Subcutaneous abdominal adipose tissue (tissue), 5 donors: ENCODE data around the gene CMTM8.
A peak's percentile ranks its signal among the peaks of the same experiment; 100 is the strongest.

ENCODE experiments used
- H3K27ac ChIP-seq: one replicate; pipeline ENCODE4 v1.7.0; 2013; ENCODE audit warnings: low read depth, mild to moderate bottlenecking, inconsistent platforms, low read length, moderate library complexity
- H3K27me3 ChIP-seq, 5 donors: one replicate each; pipeline ENCODE4 v1.7.0; 2013; ENCODE audit warnings: low read length in 5 of 5, inconsistent platforms in 1 of 5; ENCODE audit not compliant: control insufficient read depth in 5 of 5, insufficient read depth in 4 of 5
- H3K36me3 ChIP-seq, 5 donors: one replicate each; pipeline ENCODE4 v1.7.0; 2013; ENCODE audit warnings: low read length in 5 of 5; ENCODE audit not compliant: control insufficient read depth in 5 of 5, insufficient read depth in 5 of 5
- H3K4me1 ChIP-seq, 5 donors: one replicate each; pipeline ENCODE4 v1.7.0; 2013; ENCODE audit warnings: low read length in 5 of 5, mild to moderate bottlenecking in 3 of 5, moderate library complexity in 1 of 5; ENCODE audit not compliant: control insufficient read depth in 5 of 5, insufficient read depth in 5 of 5
- H3K4me3 ChIP-seq, 5 donors: one replicate each; pipeline ENCODE4 v1.7.0; 2013; ENCODE audit warnings: low read length in 5 of 5, low read depth in 1 of 5
- H3K9ac ChIP-seq, 5 donors: one replicate each; pipeline ENCODE4 v1.7.0; 2013; ENCODE audit warnings: low read length in 5 of 5, mild to moderate bottlenecking in 4 of 5, moderate library complexity in 3 of 5
- H3K9me3 ChIP-seq, 5 donors: one replicate each; pipeline ENCODE4 v1.7.0; 2013; ENCODE audit warnings: low read length in 5 of 5; ENCODE audit not compliant: control insufficient read depth in 5 of 5
- donor health status: healthy.
- donor health status: healthy.
- donor health status: healthy.
- donor health status: healthy.
- donor health status: healthy.

Gene CMTM8

DNA sequence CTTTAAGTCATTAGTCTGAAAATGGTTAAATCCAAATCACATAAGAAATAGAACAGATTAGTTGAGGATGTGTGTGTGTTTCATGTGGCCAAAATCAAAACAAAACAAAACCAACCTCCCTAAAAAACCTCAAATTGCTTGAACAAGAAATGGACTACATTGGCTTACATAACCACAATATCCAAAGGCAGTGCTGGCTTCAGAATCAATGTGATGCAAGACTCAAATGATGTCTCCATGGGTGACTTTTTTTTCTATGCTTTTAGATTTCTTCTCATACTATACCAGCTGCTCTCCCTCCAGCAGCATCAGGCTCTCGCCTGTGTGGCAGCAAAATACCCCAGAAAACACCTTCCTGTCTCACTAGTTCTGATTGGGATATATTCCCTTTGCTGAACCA is 36.0 kb upstream of the CMTM8 start:
- H3K27me3 ChIP-seq: no peaks in the 10 kb centered on the region
- H3K27ac ChIP-seq: peak overlapping the region; percentile 89
- H3K36me3 ChIP-seq: no peaks in the 10 kb centered on the region
- H3K9ac ChIP-seq: no peak overlapping the region
- no peaks in the 10 kb centered on the region for H3K9me3 ChIP-seq
- no peak overlapping the region for H3K4me3 ChIP-seq
- peaks cover 7 to 46% (median 41%) of the 10 kb centered on the region in 5 donors for H3K4me1 ChIP-seq

DNA sequence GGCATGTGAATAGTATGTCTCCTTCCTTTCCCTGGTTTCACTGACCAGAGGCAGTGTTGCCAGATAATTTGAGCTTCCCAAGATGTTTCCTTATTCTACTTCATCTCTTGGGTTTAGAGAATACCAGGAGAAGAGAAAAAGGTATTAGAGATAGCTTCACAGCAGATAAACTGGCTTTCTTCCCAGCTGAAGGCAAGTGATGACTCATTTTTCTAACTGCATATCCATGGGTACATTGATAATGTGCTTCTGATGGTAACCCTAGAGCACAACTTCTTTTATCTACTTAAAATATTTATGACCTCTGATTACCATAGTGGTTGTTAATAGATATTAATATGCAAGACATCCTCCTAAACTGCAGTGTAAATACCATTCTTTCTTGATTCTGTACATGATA is 34.6 kb upstream of the CMTM8 start:
- Histone ChIP-seq H3K36me3 (no peaks in the 10 kb centered on the region), H3K4me3 (no peak overlapping the region), H3K4me1 (peaks cover 7 to 43% (median 38%) of the 10 kb centered on the region in 5 donors), H3K27me3 (no peaks in the 10 kb centered on the region), H3K9me3 (no peaks in the 10 kb centered on the region), H3K9ac (no peak overlapping the region), H3K27ac (no peak overlapping the region)

DNA sequence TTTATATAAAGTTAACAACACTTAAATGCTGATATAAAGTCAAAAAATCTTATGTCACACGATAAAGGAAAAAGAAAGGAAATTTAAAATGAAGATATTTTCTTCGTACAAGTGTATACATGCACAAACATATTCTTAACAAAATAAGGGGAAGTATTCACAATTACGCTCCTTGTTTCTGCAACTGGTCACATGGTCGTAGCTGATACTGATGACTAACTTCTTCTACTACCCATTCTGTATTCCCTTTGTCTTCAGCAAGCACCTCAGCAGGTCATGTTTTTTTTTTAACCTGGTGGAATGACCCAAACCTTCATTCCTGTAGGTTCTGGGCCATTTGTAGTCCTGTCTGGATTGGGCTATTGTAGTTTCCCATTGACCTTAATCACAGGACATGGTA is 30.0 kb upstream of the CMTM8 start:
- H3K9me3 ChIP-seq: no peaks in the 10 kb centered on the region
- no peaks in the 10 kb centered on the region for H3K36me3 ChIP-seq
- H3K9ac ChIP-seq: no peak overlapping the region
- no peak overlapping the region for H3K4me3 ChIP-seq
- no peaks in the 10 kb centered on the region for H3K27me3 ChIP-seq
- no peaks in the 10 kb centered on the region for H3K4me1 ChIP-seq
- no peak overlapping the region for H3K27ac ChIP-seq

DNA sequence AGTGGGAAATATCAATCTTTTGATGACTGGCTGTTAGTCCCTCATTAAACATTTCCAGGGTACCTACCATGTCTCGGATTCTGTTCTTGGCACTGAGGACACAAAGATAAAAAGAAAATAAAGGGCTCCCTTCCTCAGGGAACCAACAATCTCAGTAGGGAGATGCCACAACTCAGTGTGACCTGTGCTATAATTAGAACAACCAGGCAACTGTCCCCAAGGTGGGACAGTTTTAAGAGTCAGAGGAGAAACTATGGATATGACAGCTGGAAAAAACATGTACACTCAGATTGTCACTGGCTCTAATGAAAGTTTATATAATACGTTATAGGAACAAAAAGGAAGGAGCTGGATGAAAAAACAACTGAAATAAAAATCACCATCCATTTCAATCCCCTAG is 23.3 kb upstream of the CMTM8 start:
- Histone ChIP-seq H3K9ac (no peak overlapping the region), H3K4me1 (peaks cover 0 to 5% (median 0%) of the 10 kb centered on the region in 5 donors), H3K36me3 (no peaks in the 10 kb centered on the region), H3K27ac (no peak overlapping the region), H3K9me3 (peaks cover 0 to 9% (median 7%) of the 10 kb centered on the region in 5 donors), H3K27me3 (no peaks in the 10 kb centered on the region), H3K4me3 (no peak overlapping the region)

DNA sequence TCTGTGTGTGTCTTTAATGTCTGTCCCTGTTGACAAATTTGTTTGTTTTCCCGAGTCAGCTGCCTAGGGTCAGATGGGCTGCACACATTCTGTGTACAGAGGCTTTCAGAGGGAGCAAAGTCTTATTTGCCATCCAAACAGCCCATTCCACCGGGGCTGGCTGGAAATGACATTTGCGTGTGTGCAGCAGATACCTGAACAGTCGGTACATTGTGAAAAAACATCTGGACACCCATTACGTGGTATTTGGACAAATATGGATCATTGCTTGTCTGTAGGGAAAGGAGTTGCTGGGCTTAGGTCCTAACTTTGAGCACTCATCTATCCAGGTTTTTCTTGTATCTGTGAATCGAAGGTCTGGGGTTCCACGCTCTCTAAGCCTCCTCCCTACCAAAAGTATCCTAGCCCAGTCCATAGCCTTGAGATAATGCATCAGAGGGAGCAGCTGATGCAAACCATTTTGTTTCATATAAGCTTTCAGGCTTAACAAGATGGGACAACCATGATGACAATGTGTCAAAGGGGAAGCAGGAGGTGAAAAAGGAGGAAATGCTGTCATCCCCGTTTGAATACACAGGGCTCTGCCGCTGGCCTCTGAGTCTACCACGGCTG is 22.2 kb upstream of the CMTM8 start:
- H3K4me1 ChIP-seq: peaks cover 0 to 5% (median 0%) of the 10 kb centered on the region in 5 donors
- no peak overlapping the region for H3K9ac ChIP-seq

DNA sequence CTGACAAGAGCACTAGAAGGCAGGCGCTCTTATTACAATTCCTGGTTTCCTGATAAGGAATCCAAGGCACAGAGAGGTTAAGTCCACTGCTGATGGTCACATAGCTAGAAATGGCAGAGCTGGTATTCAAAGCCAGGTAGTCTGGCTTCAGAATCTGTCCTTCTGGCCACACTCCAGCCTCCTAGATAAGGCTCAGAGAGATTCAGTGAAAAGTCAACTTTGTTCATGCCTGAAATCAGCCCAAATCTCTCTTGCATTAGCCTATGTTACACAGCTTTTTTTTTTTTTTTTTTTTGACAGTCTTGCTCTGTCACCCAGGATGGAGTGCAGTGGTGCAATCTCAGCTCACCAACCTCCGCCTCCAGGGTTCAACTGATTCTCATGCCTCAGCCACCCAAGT is 21.1 kb upstream of the CMTM8 start:
- H3K9ac ChIP-seq: no peak overlapping the region
- H3K27ac ChIP-seq: no peak overlapping the region
- H3K4me3 ChIP-seq: no peak overlapping the region
- H3K36me3 ChIP-seq: no peaks in the 10 kb centered on the region
- H3K27me3 ChIP-seq: no peaks in the 10 kb centered on the region
- peaks cover 0 to 5% (median 0%) of the 10 kb centered on the region in 5 donors for H3K4me1 ChIP-seq
- H3K9me3 ChIP-seq: peaks cover 0 to 9% (median 7%) of the 10 kb centered on the region in 5 donors

More for the DNA sequence above, 22.2 kb upstream of the CMTM8 start:
- Histone ChIP-seq H3K27ac (no peak overlapping the region), H3K36me3 (no peaks in the 10 kb centered on the region), H3K27me3 (no peaks in the 10 kb centered on the region), H3K9me3 (peaks cover 0 to 9% (median 7%) of the 10 kb centered on the region in 5 donors), H3K4me3 (no peak overlapping the region)

DNA sequence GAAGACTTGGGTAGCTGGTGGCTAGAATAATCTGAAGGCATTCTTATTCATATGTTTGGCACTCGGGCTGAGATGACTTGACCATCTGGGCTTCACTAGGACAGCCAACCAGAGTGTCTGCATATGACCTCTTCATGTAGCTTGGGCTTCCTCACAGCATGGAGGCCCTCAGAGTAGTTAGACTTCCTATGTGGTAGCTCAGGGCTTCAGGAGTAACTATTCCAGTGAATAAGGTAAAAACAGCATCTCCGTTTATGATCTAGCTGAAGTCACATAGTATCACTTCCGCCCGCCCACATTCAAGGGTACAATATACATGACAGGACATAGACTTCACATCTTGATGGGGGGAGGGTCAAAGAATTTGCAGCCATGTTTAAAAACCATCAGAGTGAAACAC is 18.9 kb upstream of the CMTM8 start:
- Histone ChIP-seq H3K27ac (no peak overlapping the region), H3K4me1 (peaks cover 0 to 5% (median 0%) of the 10 kb centered on the region in 5 donors), H3K9ac (no peak overlapping the region), H3K9me3 (peaks cover 0 to 9% (median 7%) of the 10 kb centered on the region in 5 donors), H3K27me3 (no peaks in the 10 kb centered on the region), H3K36me3 (no peaks in the 10 kb centered on the region), H3K4me3 (no peak overlapping the region)

DNA sequence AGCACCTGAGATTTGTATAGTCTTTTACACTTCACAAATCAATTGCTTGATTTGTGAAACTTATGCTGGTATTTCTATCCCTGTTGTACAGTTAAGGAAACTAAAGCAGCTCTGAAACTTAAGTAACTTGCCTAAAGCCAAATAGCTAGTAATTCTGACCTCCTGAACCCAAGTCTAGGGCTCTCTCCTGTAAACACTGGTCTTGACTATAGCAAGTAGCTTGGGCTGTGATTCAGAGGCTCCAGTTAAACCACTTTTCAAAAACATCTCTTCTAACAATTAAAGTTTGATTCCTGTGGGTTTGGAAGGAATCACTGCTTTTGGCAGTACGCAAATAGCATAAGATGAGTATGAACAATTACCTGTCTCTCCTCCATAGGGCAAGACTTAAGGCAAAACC is 18.5 kb upstream of the CMTM8 start:
- Histone ChIP-seq H3K9ac (no peak overlapping the region), H3K27ac (no peak overlapping the region), H3K27me3 (no peaks in the 10 kb centered on the region), H3K36me3 (no peaks in the 10 kb centered on the region), H3K4me3 (no peak overlapping the region), H3K4me1 (peaks cover 0 to 5% (median 0%) of the 10 kb centered on the region in 5 donors), H3K9me3 (peaks cover 0 to 9% (median 7%) of the 10 kb centered on the region in 5 donors)

DNA sequence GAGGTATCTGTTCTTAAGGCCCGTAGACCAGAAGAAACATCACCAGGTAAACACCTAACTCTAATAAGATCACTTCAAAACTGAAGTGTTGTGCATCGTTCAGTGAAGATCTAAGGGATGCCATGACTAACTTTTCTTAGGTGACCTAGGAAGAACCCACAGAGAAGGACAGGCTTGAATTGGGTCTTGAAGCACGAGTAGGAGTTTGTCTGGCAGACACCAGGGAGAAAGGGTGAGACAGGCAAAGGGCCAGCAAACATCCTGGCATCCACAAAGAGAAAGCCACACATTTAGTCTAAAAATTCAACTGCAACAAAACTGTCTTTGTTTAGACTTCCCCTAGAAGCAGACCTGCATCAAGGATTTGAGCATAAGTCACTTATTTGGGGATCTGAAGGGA is 15.5 kb upstream of the CMTM8 start:
- Histone ChIP-seq H3K9ac (no peak overlapping the region), H3K36me3 (no peaks in the 10 kb centered on the region), H3K27ac (no peak overlapping the region), H3K27me3 (no peaks in the 10 kb centered on the region), H3K9me3 (peaks cover 0 to 9% (median 7%) of the 10 kb centered on the region in 5 donors), H3K4me3 (no peak overlapping the region), H3K4me1 (peaks cover 0 to 9% (median 0%) of the 10 kb centered on the region in 5 donors)

DNA sequence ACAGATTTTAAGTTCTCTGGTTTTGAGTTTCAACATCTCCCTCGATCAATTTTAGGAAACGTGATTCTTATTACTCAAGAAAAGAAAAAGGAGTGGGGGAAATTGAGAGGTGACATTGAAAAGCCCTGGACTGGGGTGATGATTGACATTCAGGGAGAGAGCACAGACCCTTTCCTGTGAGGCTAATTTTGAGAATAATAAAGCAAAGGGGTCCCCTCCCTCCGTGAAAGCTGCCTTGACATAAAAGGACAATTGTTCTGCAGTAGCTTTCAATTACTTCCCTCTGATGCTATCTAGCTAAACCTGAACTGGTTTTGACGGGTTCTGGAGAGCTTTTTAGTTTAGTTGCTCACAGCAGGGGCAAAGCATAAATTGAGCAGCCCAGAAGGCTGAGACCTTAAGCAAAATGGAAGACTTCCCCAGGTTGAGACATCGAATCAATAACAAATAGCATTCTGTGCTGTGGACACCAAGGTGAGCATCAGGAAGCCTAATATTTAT is 14.4 kb upstream of the CMTM8 start:
- Histone ChIP-seq H3K4me3 (no peak overlapping the region), H3K4me1 (peaks cover 0 to 9% (median 0%) of the 10 kb centered on the region in 5 donors), H3K9ac (no peak overlapping the region), H3K9me3 (peaks cover 0 to 9% (median 6%) of the 10 kb centered on the region in 5 donors), H3K27ac (no peak overlapping the region), H3K27me3 (no peaks in the 10 kb centered on the region), H3K36me3 (no peaks in the 10 kb centered on the region)
